ENCODE data around the gene PARN.
"Not testable (repeated sequence)": the region's sequence is repeated elsewhere in the genome, so short reads cannot be mapped to it uniquely, and the experiment has no call there.

PARN gene

GRCh38 chr16:14632693-14633569 is 2.9 kb upstream of the PARN start, which contains the start of gene BFAR:
Gene BFAR (plus strand): TSS chr16:14632951. CDS start chr16:14644347, 11,396 bp downstream.
- DNase-seq (ENCODE audit: low read depth, low spot score), result peak; percentile 97

GRCh38 chr16:14630620-14631330 is 715 bp upstream of the PARN start:
- not testable (repeated sequence) for DNase-seq (ENCODE audit: low read depth, low spot score)

GRCh38 chr16:14629612-14629918 is 495 bp downstream of the PARN start:
- DNase-seq (ENCODE audit: low read depth, low spot score), result peak; percentile 2

DNA sequence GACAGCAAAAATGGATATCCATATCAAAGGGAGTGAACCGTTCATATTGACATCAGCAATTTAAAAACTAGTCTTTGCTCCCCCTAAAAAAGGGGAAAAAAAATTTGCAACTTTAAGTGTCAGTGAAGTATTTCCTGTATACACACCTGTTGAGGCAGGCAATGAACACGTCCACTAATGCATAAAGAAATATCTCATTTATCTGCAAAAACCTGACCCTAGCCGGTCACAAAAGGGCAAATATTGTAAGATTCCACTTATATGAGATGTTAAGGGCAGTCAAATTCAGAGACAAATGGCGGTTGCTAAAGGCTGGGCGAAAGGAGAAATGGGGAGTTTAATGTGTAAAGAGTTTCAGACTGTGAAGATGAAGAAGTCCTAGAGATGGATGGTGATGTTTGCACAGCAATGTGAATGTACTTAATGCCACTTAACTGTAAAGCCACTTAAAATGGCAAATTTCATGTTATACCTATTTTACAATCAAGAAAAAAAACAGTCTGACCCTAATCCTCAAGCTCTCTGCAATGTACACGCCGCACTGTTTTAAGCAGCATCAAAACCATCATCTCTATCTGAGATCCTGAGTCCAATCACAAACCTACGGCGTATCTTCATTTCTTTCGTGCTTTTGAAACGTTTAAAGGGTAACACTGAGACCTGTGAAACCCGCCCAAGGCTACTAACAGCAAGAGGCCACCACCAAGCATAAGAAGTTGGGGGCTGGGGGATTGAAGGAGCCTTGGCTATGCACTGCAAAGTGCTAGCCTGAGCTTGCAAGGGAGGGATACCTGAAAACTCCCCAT is 1.1 kb downstream of the PARN start:
- no peak for DNase-seq (ENCODE audit: low read depth, low spot score)

DNA sequence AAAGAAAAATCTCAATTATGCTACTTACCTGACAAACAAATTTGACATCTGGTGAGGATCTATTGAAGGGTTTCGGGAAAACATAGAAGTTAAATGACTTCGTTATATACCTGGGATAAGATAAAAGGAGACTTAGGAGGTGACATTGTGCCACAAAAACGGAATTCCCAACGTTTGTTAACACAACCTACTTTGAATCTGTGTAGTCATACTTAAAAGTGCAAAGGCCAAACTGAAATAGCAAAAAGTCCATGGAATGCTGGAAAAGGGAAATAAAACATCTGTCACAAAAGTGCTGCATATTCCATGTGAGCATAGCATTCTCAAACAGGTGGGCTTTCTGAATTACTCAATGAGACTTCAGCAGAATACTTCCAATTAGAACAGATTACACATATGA is 3.0 kb downstream of the PARN start:
- DNase-seq (ENCODE audit: low read depth, low spot score), result no peak

- DNase-seq (ENCODE audit: low read depth, low spot score), result no peak
Measured at GRCh38 chr16:14618566-14618965, 11.5 kb downstream of the PARN start.

DNA sequence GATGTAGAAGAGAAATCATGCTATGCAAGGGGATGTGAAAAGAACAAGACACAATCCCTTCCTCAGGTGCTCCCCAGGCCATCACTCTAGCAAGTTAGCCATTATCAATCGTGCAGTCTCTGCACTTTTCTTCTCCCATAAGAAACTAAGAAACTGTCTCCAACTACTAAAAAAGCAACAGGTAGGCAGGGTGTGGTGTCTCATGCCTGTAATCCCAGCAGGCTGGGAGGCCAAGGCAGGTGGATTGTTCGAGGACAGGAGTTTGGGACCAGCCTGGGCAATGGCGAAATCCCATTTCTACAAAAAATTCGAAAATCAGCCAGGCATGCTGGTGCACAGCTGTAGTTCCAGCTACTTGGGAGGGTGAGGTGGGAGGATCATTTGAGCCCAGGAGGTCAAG is 13.8 kb downstream of the PARN start:
- DNase-seq (ENCODE audit: low read depth, low spot score), result no peak

DNA sequence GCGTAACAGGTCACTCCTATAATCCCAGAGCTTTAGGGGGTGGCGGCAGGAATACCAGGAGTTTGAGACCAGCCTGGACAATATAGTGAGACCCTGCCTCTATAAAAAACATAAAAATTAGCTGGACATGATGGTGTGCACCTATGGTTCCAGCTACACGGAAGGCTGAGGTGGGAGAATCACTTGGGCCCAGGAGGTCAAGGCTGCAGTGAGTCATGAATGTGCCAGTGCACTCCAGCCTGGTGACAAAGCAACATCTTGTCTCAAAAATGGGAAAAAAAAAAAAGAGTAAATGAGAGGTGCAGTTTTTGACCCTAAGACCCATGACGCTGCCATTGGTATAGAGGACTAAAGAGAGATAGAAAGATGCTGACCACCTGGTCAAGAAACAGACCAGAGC is 16.1 kb downstream of the PARN start:
- DNase-seq (ENCODE audit: low read depth, low spot score), result no peak

- no peak for DNase-seq (ENCODE audit: low read depth, low spot score)
Measured at GRCh38 chr16:14611660-14612059, 18.4 kb downstream of the PARN start.

DNA sequence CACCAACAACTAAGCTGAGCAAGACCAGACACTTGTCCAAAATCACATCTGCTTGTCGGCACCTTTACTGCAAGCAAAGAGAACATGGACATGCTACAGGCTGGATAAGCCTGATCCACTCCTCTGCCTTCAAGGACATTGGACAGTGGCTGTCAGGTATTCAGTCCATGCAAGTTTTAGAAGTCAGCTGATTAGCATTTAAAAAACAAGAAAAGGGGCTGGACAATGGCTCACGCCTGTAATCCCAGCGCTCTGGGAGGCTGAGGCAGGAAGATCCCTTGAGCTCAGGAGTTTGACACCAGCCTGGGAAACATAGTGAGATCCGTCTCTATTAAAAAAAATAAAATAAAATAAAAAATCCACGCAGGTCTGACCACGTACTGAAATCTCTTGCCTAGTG is 20.3 kb downstream of the PARN start:
- no peak for DNase-seq (ENCODE audit: low read depth, low spot score)

- DNase-seq (ENCODE audit: low read depth, low spot score), result no peak
Measured at GRCh38 chr16:14608604-14609003, 21.5 kb downstream of the PARN start.

GRCh38 chr16:14608111-14608566 is 21.9 kb downstream of the PARN start:
- DNase-seq (ENCODE audit: low read depth, low spot score), result no peak

- no peak for DNase-seq (ENCODE audit: low read depth, low spot score)
Measured at GRCh38 chr16:14606102-14606501, 24.0 kb downstream of the PARN start.

DNA sequence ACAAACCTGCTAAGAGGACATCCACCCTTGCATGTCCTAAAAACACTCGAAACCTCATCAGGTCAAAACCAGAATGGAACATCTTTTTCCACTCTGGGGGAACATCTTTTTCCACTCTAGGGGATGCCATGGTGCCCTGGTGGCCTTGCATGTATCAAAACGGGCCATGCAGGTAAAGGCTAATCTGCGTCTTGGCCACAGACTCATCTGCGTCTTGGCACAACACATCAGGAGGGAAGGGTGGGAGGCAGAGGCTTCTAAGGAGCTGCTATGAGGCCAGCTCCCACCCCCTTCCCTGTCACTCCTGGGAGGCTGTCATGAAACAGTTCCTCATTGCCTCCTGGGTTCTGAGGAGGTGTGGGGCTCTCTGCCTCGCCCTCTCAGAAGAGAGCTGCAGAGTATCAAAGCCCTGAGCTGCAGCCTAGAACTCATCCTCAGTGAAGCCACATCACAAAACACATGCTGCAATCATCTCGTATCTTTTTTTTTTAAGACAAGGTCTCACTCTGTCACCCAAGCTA is 27.6 kb downstream of the PARN start:
- DNase-seq (ENCODE audit: low read depth, low spot score), result no peak

DNA sequence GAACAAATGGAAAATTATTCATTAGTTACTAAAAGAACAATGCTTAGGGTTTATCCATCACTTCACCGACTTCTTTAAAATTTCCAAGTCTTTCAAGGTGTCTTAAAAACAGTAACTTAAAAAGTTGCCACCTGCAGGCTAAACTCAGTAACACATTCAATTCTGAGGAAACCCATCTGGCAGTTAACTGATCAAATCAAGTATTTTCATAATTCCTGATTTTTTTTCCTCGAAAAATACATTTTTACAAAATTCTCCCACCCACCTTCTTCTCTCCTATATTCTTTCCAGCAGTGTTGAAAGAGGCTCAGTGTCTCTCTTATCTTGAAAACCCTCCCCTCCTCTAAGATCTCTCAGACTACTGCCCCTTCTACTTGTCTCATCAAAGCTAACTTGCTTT is 29.9 kb downstream of the PARN start:
- DNase-seq (ENCODE audit: low read depth, low spot score), result no peak

DNA sequence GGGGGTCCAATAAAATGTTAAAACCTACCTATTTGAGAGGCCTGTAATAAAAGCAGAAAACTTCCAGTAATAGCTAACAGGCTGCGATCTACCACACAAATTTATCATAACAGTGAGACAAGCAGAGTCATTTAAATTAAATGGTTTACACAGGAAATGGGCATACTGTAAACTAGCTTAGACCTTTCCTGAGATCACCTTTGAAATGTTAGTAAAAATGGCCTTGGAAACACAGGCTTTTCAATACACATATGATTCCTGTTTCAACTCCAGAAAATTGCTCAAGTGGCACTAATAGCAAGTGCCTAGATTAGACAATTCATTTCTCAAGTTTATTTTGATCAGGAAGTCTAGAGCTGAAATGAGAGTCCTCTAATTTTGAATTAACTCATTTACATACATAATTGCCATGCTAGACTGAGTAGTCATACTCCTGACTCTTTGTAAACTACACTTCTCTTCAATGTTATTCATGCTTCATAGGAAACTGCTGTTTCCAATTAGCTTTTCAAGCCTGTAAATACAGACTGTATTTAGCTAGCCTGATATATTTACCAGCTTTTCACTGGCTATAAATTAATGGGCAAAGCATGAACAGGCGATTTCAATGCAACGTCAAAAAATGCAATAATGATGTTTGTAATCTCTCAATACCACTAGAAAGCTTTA is 43.3 kb downstream of the PARN start:
- DNase-seq (ENCODE audit: low read depth, low spot score), result no peak

- DNase-seq (ENCODE audit: low read depth, low spot score), result no peak
Measured at GRCh38 chr16:14585287-14585686, 44.8 kb downstream of the PARN start.

DNA sequence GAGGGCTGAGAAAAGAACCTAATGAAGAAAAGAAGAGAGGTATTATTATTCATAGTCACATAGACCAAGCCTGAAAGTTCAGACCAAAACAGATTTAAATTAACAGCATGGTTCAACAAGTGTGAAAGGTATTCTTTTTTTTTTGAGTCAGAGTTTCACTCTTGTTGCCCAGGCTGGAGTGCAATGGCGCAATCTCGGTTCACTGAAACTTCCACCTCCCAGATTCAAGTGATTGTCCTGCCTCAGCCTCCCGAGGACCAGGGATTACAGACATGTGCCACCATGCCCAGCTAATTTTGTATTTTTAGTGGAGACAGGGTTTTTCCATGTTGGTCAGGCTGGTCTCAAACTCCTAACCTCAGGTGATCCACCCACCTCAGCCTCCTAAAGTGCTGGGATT is 49.1 kb downstream of the PARN start:
- DNase-seq (ENCODE audit: low read depth, low spot score), result not testable (repeated sequence)

GRCh38 chr16:14579266-14579665 is 50.8 kb downstream of the PARN start:
- DNase-seq (ENCODE audit: low read depth, low spot score), result no peak

DNA sequence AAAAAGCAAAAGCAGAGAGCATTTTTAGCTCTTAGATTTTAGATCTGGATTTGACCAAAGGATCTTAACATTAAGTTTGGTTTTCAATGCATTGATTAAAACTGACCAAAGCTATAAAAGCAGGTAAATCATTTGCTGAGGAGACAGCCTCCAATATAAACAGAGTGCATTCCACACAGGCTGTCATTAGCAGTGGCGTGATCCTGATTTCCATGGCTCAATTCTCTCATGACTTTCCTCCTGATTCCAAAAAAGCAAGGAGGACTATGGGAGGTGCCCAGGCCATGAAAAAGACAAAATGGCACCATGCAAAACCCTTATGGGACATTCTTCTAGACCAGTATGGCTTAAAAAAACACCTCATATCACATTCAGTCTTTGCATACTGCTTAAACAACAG is 53.5 kb downstream of the PARN start:
- DNase-seq (ENCODE audit: low read depth, low spot score), result no peak

DNA sequence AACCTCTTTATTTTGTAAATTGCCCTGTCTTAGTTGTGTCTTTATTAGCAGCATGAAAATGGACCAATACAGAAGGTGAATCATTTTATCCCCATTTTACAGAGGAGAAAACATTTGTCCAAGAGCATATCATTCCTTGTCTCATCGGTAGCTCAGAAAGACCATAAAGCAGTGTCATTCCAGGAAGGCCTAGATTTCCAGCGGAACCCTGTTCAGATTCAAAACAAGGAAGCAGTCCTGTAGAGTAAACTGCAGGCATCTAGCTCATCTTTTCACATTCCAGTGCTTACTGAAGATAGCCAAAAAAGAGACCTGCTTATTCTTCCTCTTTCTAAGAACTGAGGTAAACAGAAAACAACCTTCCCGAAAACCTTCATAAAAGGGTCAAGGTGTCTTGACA is 54.0 kb downstream of the PARN start:
- no peak for DNase-seq (ENCODE audit: low read depth, low spot score)

All from activated CD4-positive, CD25-positive, alpha-beta regulatory T cell treated with anti-CD3 and anti-CD28 coated beads, Interleukin-2, amount 50 U/mL, for 16 hours (primary cell).